SK-N-SH (cell line): Measurements from ENCODE around the gene RAPGEF4. TPM values are rescaled to one million over a fixed set of nuclear protein-coding genes. Genes with fewer than 3 reads are reported as not detected.
A peak's percentile ranks its signal among the peaks of the same experiment; 100 is the strongest.

ENCODE experiments used
- CTCF ChIA-PET: fragments of 300-600, 350-600 bp; formaldehyde crosslinking; extraction: SDS; loops from one replicate; lab custom pipeline; 2021; lab: Yijun Ruan, JAX
- POLR2A ChIA-PET: fragments of 350-600 bp; sonication (Branson Sonifier 250); formaldehyde crosslinking; extraction: SDS; loops from one replicate; lab custom pipeline; 2020; ENCODE audit warnings: antibody characterized with exemption, inconsistent platforms; lab: Yijun Ruan, JAX
- DNase-seq: peaks from one replicate; pipeline ENCODE4 v3.0.0; 2012
- H2AFZ ChIP-seq: fragments of 200-600 bp; sonication (generic); 2 replicates; pipeline ENCODE4 v1.8.1; 2016; ENCODE audit warnings: antibody characterized with exemption, mild to moderate bottlenecking, low read depth
- H3F3A ChIP-seq: fragments of 200-600 bp; sonication (generic); replicated peaks from 2 replicates; pipeline ENCODE3; 2016; ENCODE audit warnings: antibody characterized with exemption, mild to moderate bottlenecking; ENCODE audit not compliant: insufficient read depth
- H3K27ac ChIP-seq, 2 experiments: fragments of 200-500 bp in 1 of 2; fragments of 200-600 bp in 1 of 2; sonication (Bioruptor generic) in 1 of 2; sonication (generic), shearing (Covaris generic) in 1 of 2; 2 replicates each; pipeline versions ENCODE4 v1.5.1 to v1.6.1; 2014 to 2016; ENCODE audit warnings: low read depth in 2 of 2, inconsistent platforms in 1 of 2, low read length in 1 of 2, mild to moderate bottlenecking in 1 of 2, mixed read lengths in 1 of 2
- H3K27me3 ChIP-seq: fragments of 200-600 bp; sonication (generic), shearing (Covaris generic); 2 replicates; pipeline ENCODE4 v1.6.1; 2016; ENCODE audit warnings: mixed run types; ENCODE audit not compliant: insufficient read depth
- H3K36me3 ChIP-seq, 2 experiments: fragments of 200-500 bp in 1 of 2; fragments of 200-600 bp in 1 of 2; sonication (Bioruptor generic) in 1 of 2; sonication (generic) in 1 of 2; replicated peaks in 1 of 2; 2 replicates each; pipeline versions ENCODE3 to v1.5.1; 2014 to 2016; ENCODE audit warnings: low read length in 1 of 2, mild to moderate bottlenecking in 1 of 2; ENCODE audit not compliant: insufficient read depth in 2 of 2, control insufficient read depth in 1 of 2
- H3K4me1 ChIP-seq, 2 experiments: fragments of 200-500 bp in 1 of 2; fragments of 200-600 bp in 1 of 2; sonication (Bioruptor generic) in 1 of 2; sonication (generic), shearing (Covaris generic) in 1 of 2; 2 replicates each; pipeline versions ENCODE4 v1.5.1 to v1.6.1; 2014 to 2016; ENCODE audit warnings: low read depth in 1 of 2, low read length in 1 of 2, mixed run types in 1 of 2; ENCODE audit not compliant: insufficient read depth in 2 of 2, control insufficient read depth in 1 of 2
- H3K4me2 ChIP-seq: fragments of 200-600 bp; sonication (generic), shearing (Covaris generic); 2 replicates; pipeline ENCODE4 v1.6.1; 2017; ENCODE audit warnings: mixed run types
- H3K4me3 ChIP-seq, 2 experiments: fragments of 200-500 bp in 1 of 2; fragments of 200-600 bp in 1 of 2; sonication (Bioruptor generic) in 1 of 2; sonication (generic), shearing (Covaris generic) in 1 of 2; 2 replicates each; pipeline versions ENCODE4 v1.5.1 to v1.8.1; 2014 to 2016; ENCODE audit warnings: low read depth in 2 of 2, inconsistent platforms in 1 of 2, low read length in 1 of 2, mild to moderate bottlenecking in 1 of 2, mixed read lengths in 1 of 2, moderate library complexity in 1 of 2
- H3K79me2 ChIP-seq: fragments of 200-600 bp; sonication (generic); 2 replicates; pipeline ENCODE4 v1.8.1; 2017; ENCODE audit warnings: mild to moderate bottlenecking; ENCODE audit not compliant: insufficient read depth
- H3K9ac ChIP-seq: fragments of 200-600 bp; sonication (generic); 2 replicates; pipeline ENCODE4 v1.6.1; 2017; ENCODE audit warnings: mixed run types
- H3K9me2 ChIP-seq: fragments of 200-600 bp; sonication (generic); 2 replicates; pipeline ENCODE4 v1.6.1; 2017; ENCODE audit warnings: mixed run types
- H3K9me3 ChIP-seq: fragments of 200-600 bp; sonication (generic); 2 replicates; pipeline ENCODE4 v1.6.1; 2017; ENCODE audit warnings: mixed run types, mild to moderate bottlenecking, moderate library complexity
- H4K20me1 ChIP-seq: fragments of 200-600 bp; sonication (generic); 2 replicates; pipeline ENCODE4 v1.6.1; 2017; ENCODE audit warnings: mild to moderate bottlenecking, mixed run types; ENCODE audit not compliant: insufficient read depth
- FOXM1 ChIP-seq: IDR thresholded peaks from 2 replicates; pipeline ENCODE4 v1.4.0; 2012; ENCODE audit warnings: low read depth, mild to moderate bottlenecking
- GABPA ChIP-seq: IDR thresholded peaks from 2 replicates; pipeline ENCODE4 v1.4.0; 2012; ENCODE audit warnings: low read depth, mild to moderate bottlenecking
- GATA2 ChIP-seq: sonication (generic); formaldehyde crosslinking; IDR thresholded peaks from 2 replicates; pipeline ENCODE4 v1.5.0; 2020; ENCODE audit warnings: mild to moderate bottlenecking, missing genetic modification reagents
- IRF3 ChIP-seq: fragments of 150-350 bp; IDR thresholded peaks from 2 replicates; pipeline ENCODE4 v1.6.1; 2016; ENCODE audit warnings: mild to moderate bottlenecking, low read depth, low read length
- MEF2A ChIP-seq: IDR thresholded peaks from 2 replicates; pipeline ENCODE4 v1.4.0; 2012; ENCODE audit warnings: low read depth, borderline replicate concordance
- NFIC ChIP-seq: IDR thresholded peaks from 2 replicates; pipeline ENCODE4 v1.4.0; 2012; ENCODE audit warnings: borderline replicate concordance
- TAF1 ChIP-seq: IDR thresholded peaks from 2 replicates; pipeline ENCODE4 v1.6.1; 2012; ENCODE audit warnings: low read depth, mild to moderate bottlenecking, low read length, moderate library complexity, borderline replicate concordance
- TCF12 ChIP-seq: IDR thresholded peaks from 2 replicates; pipeline ENCODE4 v1.4.0; 2012
- USF1 ChIP-seq: IDR thresholded peaks from 2 replicates; pipeline ENCODE4 v1.4.0; 2012; ENCODE audit warnings: low read depth, borderline replicate concordance
- WGBS: methylation state at CpG from one replicate; pipeline ENCODE4 v1.1.6; 2017; ENCODE audit warnings: low lambda C conversion rate; 5-methylcytosine and 5-hydroxymethylcytosine counted together
- polyA plus RNA-seq, 3 experiments: library from polyadenylated mRNA; depleted of rRNA; stranded (reverse); fragments of >200 nt; gene quantifications; 2 replicates each; pipeline ENCODE4 v1.2.3, GENCODE V29; 2012
- TF ChIP-seq, protein P1 (sequence below): IDR thresholded peaks from 2 replicates; pipeline ENCODE4 v1.6.1; 2012; ENCODE audit warnings: mild to moderate bottlenecking, low read depth, low read length, moderate library complexity

The RAPGEF4 gene
- polyA plus RNA-seq, 1 of the 3 experiments (the other 2 are of a cell fraction) = 0.30 TPM

GRCh38 chr2:173044686-173045085 is 309.0 kb downstream of the RAPGEF4 start:
- ChIA-PET CTCF (interaction anchor here (1.1 to 2.3 kb wide), 6 partner anchors 13 to 404 kb away, joined by 3 to 6 read pairs (median 5); no protein-coding TSS in a partner anchor), POLR2A (no interaction called here)
- H2AFZ ChIP-seq = no peak overlapping the region
- no peak overlapping the region for H3K27ac ChIP-seq
- no peaks in the 10 kb centered on the region for H3K27me3 ChIP-seq
- no peaks in the 10 kb centered on the region for H3K9me3 ChIP-seq
- no peak overlapping the region for H3K9ac ChIP-seq
- H3K4me3 ChIP-seq = no peak overlapping the region
- H3K4me2 ChIP-seq = no peak overlapping the region
- WGBS = 92% methylated on average over 10 of the region's 10 CpGs
- no peak for DNase-seq
- H3K4me1 ChIP-seq = peaks cover 0 to 16% of the 10 kb centered on the region in 2 experiments; a peak in 2 of 4 replicates
- peaks cover 14% of the 10 kb centered on the region for H3F3A ChIP-seq
- H3K36me3 ChIP-seq = no peaks in the 10 kb centered on the region
- no peaks in the 10 kb centered on the region for H3K9me2 ChIP-seq
- H4K20me1 ChIP-seq = no peaks in the 10 kb centered on the region
- TF ChIP-seq GABPA (no peak), TCF12 (no peak), USF1 (no peak), GATA2 (no peak)
- TF ChIP-seq, protein P1, sequence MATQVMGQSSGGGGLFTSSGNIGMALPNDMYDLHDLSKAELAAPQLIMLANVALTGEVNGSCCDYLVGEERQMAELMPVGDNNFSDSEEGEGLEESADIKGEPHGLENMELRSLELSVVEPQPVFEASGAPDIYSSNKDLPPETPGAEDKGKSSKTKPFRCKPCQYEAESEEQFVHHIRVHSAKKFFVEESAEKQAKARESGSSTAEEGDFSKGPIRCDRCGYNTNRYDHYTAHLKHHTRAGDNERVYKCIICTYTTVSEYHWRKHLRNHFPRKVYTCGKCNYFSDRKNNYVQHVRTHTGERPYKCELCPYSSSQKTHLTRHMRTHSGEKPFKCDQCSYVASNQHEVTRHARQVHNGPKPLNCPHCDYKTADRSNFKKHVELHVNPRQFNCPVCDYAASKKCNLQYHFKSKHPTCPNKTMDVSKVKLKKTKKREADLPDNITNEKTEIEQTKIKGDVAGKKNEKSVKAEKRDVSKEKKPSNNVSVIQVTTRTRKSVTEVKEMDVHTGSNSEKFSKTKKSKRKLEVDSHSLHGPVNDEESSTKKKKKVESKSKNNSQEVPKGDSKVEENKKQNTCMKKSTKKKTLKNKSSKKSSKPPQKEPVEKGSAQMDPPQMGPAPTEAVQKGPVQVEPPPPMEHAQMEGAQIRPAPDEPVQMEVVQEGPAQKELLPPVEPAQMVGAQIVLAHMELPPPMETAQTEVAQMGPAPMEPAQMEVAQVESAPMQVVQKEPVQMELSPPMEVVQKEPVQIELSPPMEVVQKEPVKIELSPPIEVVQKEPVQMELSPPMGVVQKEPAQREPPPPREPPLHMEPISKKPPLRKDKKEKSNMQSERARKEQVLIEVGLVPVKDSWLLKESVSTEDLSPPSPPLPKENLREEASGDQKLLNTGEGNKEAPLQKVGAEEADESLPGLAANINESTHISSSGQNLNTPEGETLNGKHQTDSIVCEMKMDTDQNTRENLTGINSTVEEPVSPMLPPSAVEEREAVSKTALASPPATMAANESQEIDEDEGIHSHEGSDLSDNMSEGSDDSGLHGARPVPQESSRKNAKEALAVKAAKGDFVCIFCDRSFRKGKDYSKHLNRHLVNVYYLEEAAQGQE = no peak
- no peaks in the 10 kb centered on the region for H3K79me2 ChIP-seq

DNA sequence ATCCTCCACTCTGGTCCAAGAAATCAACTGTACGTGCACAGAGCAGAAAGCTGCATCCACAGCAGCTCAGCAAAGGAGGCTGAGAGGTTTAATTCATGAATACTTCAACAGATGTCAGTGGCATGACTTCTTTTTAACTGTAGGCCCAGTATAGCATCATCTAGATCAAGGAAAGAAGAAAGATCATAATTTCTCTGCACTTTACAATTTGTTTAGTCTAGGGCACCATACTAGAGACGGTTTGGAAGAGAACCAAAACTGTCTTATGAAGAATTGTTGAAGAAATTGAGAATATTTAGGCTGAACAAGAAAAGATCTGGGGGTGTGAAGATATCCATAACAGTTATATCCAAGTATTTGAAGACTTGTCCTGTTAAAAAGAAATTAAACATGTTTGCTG is 309.5 kb downstream of the RAPGEF4 start:
- DNase-seq = no peak
- no peak overlapping the region for H3K4me2 ChIP-seq
- TF ChIP-seq FOXM1 = no peak
- TF ChIP-seq, all 33 proteins: peak for 0
- CTCF ChIA-PET = interaction anchor here (1.3 to 2.3 kb wide), 4 partner anchors 13 to 404 kb away, joined by 3 to 6 read pairs (median 4); no protein-coding TSS in a partner anchor
- Histone ChIP-seq H3K9me3 (no peaks in the 10 kb centered on the region), H3K27me3 (no peaks in the 10 kb centered on the region), H3K27ac (no peak overlapping the region), H4K20me1 (no peaks in the 10 kb centered on the region), H3K79me2 (no peaks in the 10 kb centered on the region), H3K36me3 (no peaks in the 10 kb centered on the region), H3K9ac (no peak overlapping the region), H2AFZ (no peak overlapping the region), H3K4me1 (peaks cover 0 to 21% of the 10 kb centered on the region in 2 experiments; a peak in 2 of 4 replicates), H3F3A (peaks cover 18% of the 10 kb centered on the region), H3K4me3 (no peak overlapping the region), H3K9me2 (no peaks in the 10 kb centered on the region)
- WGBS = 95% methylated on average over 2 of the region's 2 CpGs
- POLR2A ChIA-PET = no interaction called here

GRCh38 chr2:173048522-173048896 is 312.9 kb downstream of the RAPGEF4 start:
- Histone ChIP-seq H3K79me2 (no peaks in the 10 kb centered on the region), H3F3A (peaks cover 18% of the 10 kb centered on the region), H3K27me3 (no peaks in the 10 kb centered on the region), H3K9ac (peak overlapping the region; percentile 39; the same call in 1 of the 2 replicates), H3K4me1 (peaks cover 2 to 28% of the 10 kb centered on the region in 2 experiments), H3K27ac (peak overlapping the region; percentile 53 to 86), H4K20me1 (no peaks in the 10 kb centered on the region), H2AFZ (no peak overlapping the region), H3K36me3 (no peaks in the 10 kb centered on the region), H3K4me3 (no peak overlapping the region), H3K9me2 (no peaks in the 10 kb centered on the region), H3K4me2 (peak overlapping the region; percentile 29; the same call in 1 of the 2 replicates), H3K9me3 (no peaks in the 10 kb centered on the region)
- WGBS = 92% methylated on average over 3 of the region's 3 CpGs
- ChIA-PET CTCF (interaction anchor here (1.8 kb wide), 1 partner anchor 20 kb away, joined by 5 read pairs; no protein-coding TSS in a partner anchor), POLR2A (no interaction called here)
- no peak for DNase-seq
- TF ChIP-seq NFIC (no peak), IRF3 (no peak), MEF2A (no peak), FOXM1 (no peak), TAF1 (no peak), USF1 (no peak)
- TF ChIP-seq, protein P1 = no peak
